ENCODE measurements around the gene PCDH9. TPM values are rescaled to one million over a fixed set of nuclear protein-coding genes. Genes with fewer than 3 reads are reported as not detected.

PCDH9 gene
- total RNA-seq, 4 donors from 2014 or later, result 0.64 to 1.1 (median 0.82) TPM

GRCh38 chr13:67136157-67136556, 94.0 kb downstream of the PCDH9 start:
- no peak for DNase-seq (ENCODE audit: low spot score in 2 of 2)
- TF ChIP-seq POLR2A (IDR thresholded peaks at IDR 0.05), result no peak
- TF ChIP-seq EP300 (IDR thresholded peaks at IDR 0.05), result no peak
- no peak for TF ChIP-seq CTCF (IDR thresholded peaks at IDR 0.05)
- no peak for TF ChIP-seq POLR2AphosphoS5 (IDR thresholded peaks at IDR 0.05)
- H3K4me1 ChIP-seq, result no peaks in the 10 kb centered on the region
- 91% methylated on average over 5 of the region's 5 CpGs for WGBS
- no peak overlapping the region for H3K4me3 ChIP-seq
- no peak overlapping the region for H3K27ac ChIP-seq
- H3K27me3 ChIP-seq, result no peaks in the 10 kb centered on the region
- H3K36me3 ChIP-seq, result no peaks in the 10 kb centered on the region
- H3K9me3 ChIP-seq, result no peaks in the 10 kb centered on the region

GRCh38 chr13:67135356-67135755, 94.8 kb downstream of the PCDH9 start:
- Histone ChIP-seq H3K27me3 (no peaks in the 10 kb centered on the region), H3K36me3 (no peaks in the 10 kb centered on the region), H3K9me3 (no peaks in the 10 kb centered on the region), H3K4me3 (no peak overlapping the region), H3K4me1 (no peaks in the 10 kb centered on the region), H3K27ac (no peak overlapping the region)
- DNase-seq (ENCODE audit: low spot score in 2 of 2), result no peak
- WGBS, result 82% methylated on average over 4 of the region's 4 CpGs
- no peak for TF ChIP-seq POLR2A (IDR thresholded peaks at IDR 0.05)
- no peak for TF ChIP-seq POLR2AphosphoS5 (IDR thresholded peaks at IDR 0.05)
- TF ChIP-seq EP300 (IDR thresholded peaks at IDR 0.05), result no peak
- no peak for TF ChIP-seq CTCF (IDR thresholded peaks at IDR 0.05)

- H3K4me3 ChIP-seq, result no peak overlapping the region
- H3K9me3 ChIP-seq, result no peaks in the 10 kb centered on the region
- H3K36me3 ChIP-seq, result no peaks in the 10 kb centered on the region
- no peaks in the 10 kb centered on the region for H3K4me1 ChIP-seq
- TF ChIP-seq EP300 (IDR thresholded peaks at IDR 0.05) (no peak), POLR2AphosphoS5 (IDR thresholded peaks at IDR 0.05) (no peak), POLR2A (IDR thresholded peaks at IDR 0.05) (no peak), CTCF (IDR thresholded peaks at IDR 0.05) (no peak)
- no peaks in the 10 kb centered on the region for H3K27me3 ChIP-seq
- 18% methylated on average over 7 of the region's 7 CpGs for WGBS
- no peak overlapping the region for H3K27ac ChIP-seq
- no peak for DNase-seq (ENCODE audit: low spot score in 2 of 2)
Observed at GRCh38 chr13:67134417-67135129, 95.6 kb downstream of the PCDH9 start.

- 85% methylated on average over 1 of the region's 1 CpG for WGBS
- H3K4me1 ChIP-seq, result no peaks in the 10 kb centered on the region
- H3K4me3 ChIP-seq, result no peak overlapping the region
- H3K27ac ChIP-seq, result no peak overlapping the region
- no peaks in the 10 kb centered on the region for H3K9me3 ChIP-seq
- H3K27me3 ChIP-seq, result no peaks in the 10 kb centered on the region
- DNase-seq (ENCODE audit: low spot score in 2 of 2), result no peak
- H3K36me3 ChIP-seq, result no peaks in the 10 kb centered on the region
- TF ChIP-seq POLR2A (IDR thresholded peaks at IDR 0.05) (no peak), POLR2AphosphoS5 (IDR thresholded peaks at IDR 0.05) (no peak), EP300 (IDR thresholded peaks at IDR 0.05) (no peak), CTCF (IDR thresholded peaks at IDR 0.05) (no peak)
Observed at GRCh38 chr13:67133476-67133875, 96.7 kb downstream of the PCDH9 start.

- Histone ChIP-seq H3K9me3 (no peaks in the 10 kb centered on the region), H3K36me3 (no peaks in the 10 kb centered on the region), H3K4me3 (no peak overlapping the region), H3K27me3 (no peaks in the 10 kb centered on the region), H3K4me1 (no peaks in the 10 kb centered on the region), H3K27ac (no peak overlapping the region)
- DNase-seq (ENCODE audit: low spot score in 2 of 2), result no peak
- 91% methylated on average over 1 of the region's 1 CpG for WGBS
- no peak for TF ChIP-seq CTCF (IDR thresholded peaks at IDR 0.05)
- no peak for TF ChIP-seq POLR2A (IDR thresholded peaks at IDR 0.05)
- TF ChIP-seq EP300 (IDR thresholded peaks at IDR 0.05), result no peak
- no peak for TF ChIP-seq POLR2AphosphoS5 (IDR thresholded peaks at IDR 0.05)
Observed at GRCh38 chr13:67131393-67131792, 98.7 kb downstream of the PCDH9 start.

Data from suprapubic skin (tissue), 4 donors.